Fibroblast of pulmonary artery (primary cell): ENCODE measurements around the gene BRI3BP.
"Not testable (repeated sequence)": the region's sequence is repeated elsewhere in the genome, so short reads cannot be mapped to it uniquely, and the experiment has no call there.

Experiments used
- DNase-seq: peaks from one replicate; pipeline ENCODE4 v3.0.0-alpha.2; 2010; ENCODE audit warnings: low read depth
- H3K4me3 ChIP-seq: replicated peaks from 2 replicates; pipeline ENCODE4 v1.5.1; 2011; ENCODE audit warnings: low read depth, mild to moderate bottlenecking, control low read depth, low read length, moderate library complexity
- CTCF ChIP-seq: IDR thresholded peaks from 2 replicates; pipeline ENCODE4 v1.5.1; 2011; ENCODE audit warnings: mild to moderate bottlenecking, control low read depth, low read length, inconsistent platforms; ENCODE audit errors: missing control alignments

BRI3BP gene

GRCh38 chr12:124972211-124972610 lies 21.2 kb upstream of the BRI3BP start:
- no peak overlapping the region for H3K4me3 ChIP-seq
- DNase-seq, result no peak
- no peak for TF ChIP-seq CTCF

- no peak for DNase-seq
- TF ChIP-seq CTCF, result no peak
- H3K4me3 ChIP-seq, result no peak overlapping the region
Measured at GRCh38 chr12:124975276-124975675, 18.2 kb upstream of the BRI3BP start.

GRCh38 chr12:124976999-124977398 lies 16.4 kb upstream of the BRI3BP start:
- no peak overlapping the region for H3K4me3 ChIP-seq
- no peak for DNase-seq
- no peak for TF ChIP-seq CTCF

- H3K4me3 ChIP-seq, result no peak overlapping the region
- no peak for TF ChIP-seq CTCF
- no peak for DNase-seq
Measured at GRCh38 chr12:124979568-124979967, 13.9 kb upstream of the BRI3BP start.

GRCh38 chr12:124980098-124980892 lies 13.2 kb upstream of the BRI3BP start:
- no peak for TF ChIP-seq CTCF
- DNase-seq, result no peak
- H3K4me3 ChIP-seq, result no peak overlapping the region

GRCh38 chr12:124986876-124987275 lies 6.6 kb upstream of the BRI3BP start:
- not testable (repeated sequence) for H3K4me3 ChIP-seq, DNase-seq

GRCh38 chr12:124992874-124993625 lies 395 bp upstream of the BRI3BP start:
- peak overlapping the region; percentile 45 for H3K4me3 ChIP-seq
- TF ChIP-seq CTCF, result no peak
- DNase-seq, result peak; percentile 23
